ENCODE data around the gene TMEM41A.

TMEM41A gene

DNA sequence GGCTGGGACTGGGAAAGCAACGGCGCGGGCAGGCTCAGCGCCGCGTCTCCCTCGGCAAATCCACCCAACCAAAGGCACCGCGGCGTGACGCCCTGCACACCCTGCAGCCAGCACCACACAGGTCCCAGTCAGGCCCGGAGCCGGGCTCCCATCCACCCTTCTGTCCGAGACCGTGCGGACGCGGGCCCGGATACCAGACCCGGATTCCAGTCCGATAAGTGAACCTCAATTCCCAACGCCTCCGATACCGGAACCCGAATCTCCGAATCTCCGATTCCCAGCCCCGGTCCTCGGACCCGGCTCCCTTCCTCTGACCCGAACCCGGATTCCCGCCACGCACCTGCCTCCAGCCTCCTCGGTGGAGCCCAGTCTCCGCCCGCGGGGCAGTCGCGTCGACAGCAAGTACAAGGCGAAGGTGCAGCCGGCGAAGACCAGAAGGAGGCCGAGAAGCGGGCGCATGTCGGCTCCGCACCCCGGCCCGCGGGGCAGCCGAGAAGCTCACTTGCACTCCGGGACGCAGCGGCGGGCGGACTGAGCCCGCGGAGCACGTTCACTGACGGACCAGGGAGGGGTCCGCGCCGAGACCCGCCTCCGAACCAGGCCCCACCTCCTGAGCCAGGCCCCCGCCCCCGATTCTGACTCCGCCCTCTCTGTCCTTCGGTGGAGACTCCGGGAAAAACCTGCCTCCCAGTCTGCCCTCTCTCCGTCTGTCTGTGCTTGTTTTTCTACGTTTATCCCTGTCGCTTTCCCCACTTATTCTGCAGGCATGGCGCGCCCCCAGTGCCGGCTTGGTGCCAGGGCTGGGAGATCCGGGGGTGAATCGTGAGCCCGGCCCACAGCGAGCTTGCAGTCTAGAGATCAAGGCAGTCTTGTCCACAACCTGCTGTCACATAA lies at the start of gene TMEM41A:
Gene TMEM41A (minus strand): TSS at position 533 of the 894 bp plus-strand sequence. CDS start 74 bp downstream, at position 459.
- H3K4me3 ChIP-seq (replicated peaks; ENCODE audit: low read depth, low read length), result peak within 1 kb of the TSS; percentile 96
- TF ChIP-seq, protein P1, sequence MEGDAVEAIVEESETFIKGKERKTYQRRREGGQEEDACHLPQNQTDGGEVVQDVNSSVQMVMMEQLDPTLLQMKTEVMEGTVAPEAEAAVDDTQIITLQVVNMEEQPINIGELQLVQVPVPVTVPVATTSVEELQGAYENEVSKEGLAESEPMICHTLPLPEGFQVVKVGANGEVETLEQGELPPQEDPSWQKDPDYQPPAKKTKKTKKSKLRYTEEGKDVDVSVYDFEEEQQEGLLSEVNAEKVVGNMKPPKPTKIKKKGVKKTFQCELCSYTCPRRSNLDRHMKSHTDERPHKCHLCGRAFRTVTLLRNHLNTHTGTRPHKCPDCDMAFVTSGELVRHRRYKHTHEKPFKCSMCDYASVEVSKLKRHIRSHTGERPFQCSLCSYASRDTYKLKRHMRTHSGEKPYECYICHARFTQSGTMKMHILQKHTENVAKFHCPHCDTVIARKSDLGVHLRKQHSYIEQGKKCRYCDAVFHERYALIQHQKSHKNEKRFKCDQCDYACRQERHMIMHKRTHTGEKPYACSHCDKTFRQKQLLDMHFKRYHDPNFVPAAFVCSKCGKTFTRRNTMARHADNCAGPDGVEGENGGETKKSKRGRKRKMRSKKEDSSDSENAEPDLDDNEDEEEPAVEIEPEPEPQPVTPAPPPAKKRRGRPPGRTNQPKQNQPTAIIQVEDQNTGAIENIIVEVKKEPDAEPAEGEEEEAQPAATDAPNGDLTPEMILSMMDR (IDR thresholded peaks at IDR 0.05; ENCODE audit: low read length, missing control alignments), result no peak

DNA sequence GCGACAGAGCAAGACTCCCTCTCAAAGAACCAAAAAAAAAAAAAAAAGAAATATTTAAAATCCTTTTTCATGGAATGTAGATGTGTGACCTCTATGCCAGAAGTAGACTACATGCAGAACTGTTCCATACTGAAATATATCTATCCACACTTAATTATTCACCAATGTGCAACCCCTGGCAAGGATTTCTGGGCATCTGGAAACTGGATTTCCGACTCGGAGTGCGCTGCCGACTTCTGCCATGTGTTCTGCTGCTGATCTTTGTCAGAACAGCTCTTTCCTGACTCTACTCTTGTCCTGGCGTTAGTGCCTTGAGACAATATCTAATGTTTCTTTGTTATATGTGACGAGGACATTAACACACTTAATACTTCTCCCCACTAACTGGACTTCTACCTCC lies 41.9 kb upstream of the TMEM41A start:
- no peak for DNase-seq (ENCODE audit: low read depth)
- TF ChIP-seq, protein P1 (IDR thresholded peaks at IDR 0.05; ENCODE audit: low read length, missing control alignments), result no peak

More for the DNA sequence above, at the start of gene TMEM41A:
- peak; percentile 92 for DNase-seq (ENCODE audit: low read depth)

DNA sequence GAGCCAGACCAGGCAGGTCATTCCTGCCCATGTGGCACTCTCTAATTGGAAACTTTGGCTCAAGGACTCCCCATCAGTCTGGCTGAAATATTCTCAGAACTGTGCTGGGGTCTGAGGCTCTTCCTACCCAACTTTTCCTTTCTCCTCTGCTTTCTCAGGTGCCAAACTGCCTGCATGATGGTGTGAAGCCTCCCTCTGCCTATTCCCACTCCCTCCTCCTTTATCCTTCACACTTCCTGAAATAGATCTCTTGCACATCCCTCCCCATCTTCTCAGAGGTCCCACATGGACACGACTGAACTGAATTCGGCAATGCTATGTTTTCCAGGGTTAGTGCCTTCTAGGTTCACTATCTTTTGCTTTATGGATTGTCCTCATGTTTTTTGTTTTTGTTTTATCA lies 41.1 kb upstream of the TMEM41A start:
- no peak for DNase-seq (ENCODE audit: low read depth)
- H3K4me3 ChIP-seq (replicated peaks; ENCODE audit: low read depth, low read length), result no peak overlapping the region
- TF ChIP-seq, protein P1 (IDR thresholded peaks at IDR 0.05; ENCODE audit: low read length, missing control alignments), result no peak

More for the DNA sequence above, 41.9 kb upstream of the TMEM41A start:
- H3K4me3 ChIP-seq (replicated peaks; ENCODE audit: low read depth, low read length), result no peak overlapping the region

DNA sequence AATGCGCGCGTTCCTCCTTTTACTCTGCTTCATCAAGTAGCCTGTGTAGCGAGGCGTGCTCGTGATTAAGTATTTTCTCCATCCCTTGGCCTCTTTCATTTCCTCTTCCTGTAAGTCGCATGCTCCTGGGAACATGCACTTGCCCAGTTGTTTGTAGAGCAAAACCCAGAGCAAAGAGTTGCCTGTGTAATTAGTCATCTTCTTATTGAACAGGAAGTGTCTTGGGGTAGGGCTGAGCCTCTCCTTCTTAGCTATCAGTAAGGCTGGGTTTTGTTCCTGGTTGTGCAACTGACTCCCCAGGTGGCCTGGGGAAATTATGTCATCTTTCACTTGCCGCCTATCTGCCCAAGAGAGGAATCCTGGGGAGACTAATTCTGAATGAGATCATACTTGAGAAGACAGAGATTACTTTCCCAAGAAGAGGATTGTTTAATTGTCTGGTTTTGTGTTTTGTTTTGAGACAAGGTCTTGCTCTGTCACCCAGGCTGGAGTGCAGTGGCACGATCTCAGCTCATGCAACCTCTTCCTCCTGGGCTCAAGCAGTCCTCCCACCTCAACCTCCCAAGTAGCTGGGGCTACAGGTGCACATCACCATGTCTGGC lies 38.6 kb upstream of the TMEM41A start:
- H3K4me3 ChIP-seq (replicated peaks; ENCODE audit: low read depth, low read length), result no peak overlapping the region
- TF ChIP-seq, protein P1 (IDR thresholded peaks at IDR 0.05; ENCODE audit: low read length, missing control alignments), result no peak
- peak; percentile 94 for DNase-seq (ENCODE audit: low read depth)

DNA sequence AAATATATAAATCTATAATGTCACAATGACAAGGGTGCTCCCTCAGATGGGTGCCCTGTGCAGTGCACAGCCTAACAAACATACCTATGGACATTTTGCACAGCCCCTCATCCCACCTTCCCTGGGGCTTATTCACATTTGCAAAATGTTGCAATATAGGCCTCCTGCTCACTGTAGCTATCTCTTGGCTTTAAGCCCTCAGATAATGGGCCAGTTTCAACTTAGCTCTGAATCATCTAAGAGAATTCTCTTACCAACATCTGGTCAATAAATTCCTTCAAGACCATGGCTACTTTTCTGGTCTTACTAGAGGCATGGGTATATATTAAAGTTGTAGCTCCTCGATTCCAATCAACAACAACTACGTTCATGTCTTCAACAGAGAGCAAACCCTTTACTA lies 35.7 kb upstream of the TMEM41A start:
- DNase-seq (ENCODE audit: low read depth), result peak; percentile 40
- TF ChIP-seq, protein P1 (IDR thresholded peaks at IDR 0.05; ENCODE audit: low read length, missing control alignments), result no peak
- no peak overlapping the region for H3K4me3 ChIP-seq (replicated peaks; ENCODE audit: low read depth, low read length)

DNA sequence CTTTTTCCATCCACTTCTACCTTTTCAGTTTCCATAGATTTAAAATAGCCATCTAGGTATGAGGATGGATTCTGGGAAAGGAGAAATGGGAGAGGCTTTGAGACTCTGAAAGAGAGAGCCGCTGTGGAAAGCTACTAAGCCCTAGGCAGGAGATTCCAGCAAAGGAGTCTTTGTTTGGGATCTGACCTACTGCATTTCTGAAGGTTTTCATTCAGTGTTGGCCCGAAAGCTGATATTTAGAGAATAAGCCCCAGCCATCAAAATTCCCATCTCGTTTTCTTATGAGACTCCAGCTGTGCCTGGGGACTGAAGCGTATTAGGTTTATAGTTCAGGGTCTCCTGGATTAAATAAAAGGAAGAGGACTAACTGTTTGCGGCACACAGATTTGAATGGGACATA lies 34.1 kb upstream of the TMEM41A start:
- TF ChIP-seq, protein P1 (IDR thresholded peaks at IDR 0.05; ENCODE audit: low read length, missing control alignments), result no peak
- H3K4me3 ChIP-seq (replicated peaks; ENCODE audit: low read depth, low read length), result no peak overlapping the region

More for the DNA sequence above, 34.1 kb upstream of the TMEM41A start:
- no peak for DNase-seq (ENCODE audit: low read depth)

Data from fibroblast of pulmonary artery (primary cell).